SK-N-SH treated with all-trans-retinoic acid at 6 μM for 48 hours (cell line): ENCODE data around the gene TAS2R39.

Source experiments
- ATAC-seq: fragments of 200-7000 bp; cut with Tn5 transposase; 3 replicates; pipeline ENCODE4 v1.9.1; 2020; ENCODE audit warnings: mild to moderate bottlenecking, moderate library complexity
- ARNTL ChIP-seq: fragments of 450-650 bp; formaldehyde crosslinking; IDR thresholded peaks from 2 replicates; pipeline ENCODE4 v1.5.0; 2020; ENCODE audit warnings: low read depth, mild to moderate bottlenecking, moderate library complexity, borderline replicate concordance
- BACH2 ChIP-seq: fragments of 250-450 bp; sonication (Bioruptor Pico); IDR thresholded peaks from 2 replicates; pipeline ENCODE4 v1.9.0; 2021; ENCODE audit warnings: mild to moderate bottlenecking, borderline replicate concordance
- ESRRG ChIP-seq: fragments of 250-450 bp; sonication (Bioruptor Pico); IDR thresholded peaks from 2 replicates; pipeline ENCODE4 v1.6.1; 2021; ENCODE audit warnings: mild to moderate bottlenecking
- GLIS3 ChIP-seq: fragments of 250-450 bp; sonication (Bioruptor Pico); IDR thresholded peaks from 2 replicates; pipeline ENCODE4 v1.5.0; 2020; ENCODE audit warnings: mild to moderate bottlenecking, moderate library complexity
- ISL1 ChIP-seq: fragments of 250-450 bp; sonication (Bioruptor Pico); IDR thresholded peaks from 2 replicates; pipeline ENCODE4 v2.1.2; 2022; ENCODE audit warnings: mild to moderate bottlenecking, moderate library complexity
- OSR1 ChIP-seq: fragments of 250-450 bp; sonication (Bioruptor Pico); IDR thresholded peaks from 2 replicates; pipeline ENCODE4 v1.8.0; 2022; ENCODE audit warnings: moderate library complexity, mild to moderate bottlenecking, inconsistent platforms
- PPARA ChIP-seq: fragments of 250-450 bp; sonication (Bioruptor Pico); IDR thresholded peaks from 2 replicates; pipeline ENCODE4 v1.5.0; 2020; ENCODE audit warnings: mild to moderate bottlenecking, borderline replicate concordance
- SNAI2 ChIP-seq: fragments of 250-450 bp; sonication (Bioruptor Pico); IDR thresholded peaks from 2 replicates; pipeline ENCODE4 v1.5.0; 2020; ENCODE audit warnings: mild to moderate bottlenecking, moderate library complexity
- ZC3H10 ChIP-seq: fragments of 250-450 bp; sonication (Bioruptor Pico); IDR thresholded peaks from 2 replicates; pipeline ENCODE4 v1.5.1; 2021; ENCODE audit warnings: mild to moderate bottlenecking, moderate library complexity
- ZFP3 ChIP-seq: fragments of 250-450 bp; sonication (Bioruptor Pico); IDR thresholded peaks from 2 replicates; pipeline ENCODE4 v1.5.0; 2020; ENCODE audit warnings: mild to moderate bottlenecking, moderate library complexity
- ZFP30 ChIP-seq: fragments of 450-650 bp; formaldehyde crosslinking; IDR thresholded peaks from 2 replicates; pipeline ENCODE4 v1.5.0; 2022; ENCODE audit warnings: mild to moderate bottlenecking, moderate library complexity
- ZNF565 ChIP-seq: fragments of 450-650 bp; formaldehyde crosslinking; conservative IDR thresholded peaks from 2 replicates; pipeline ENCODE4 v1.5.0; 2020; ENCODE audit warnings: low read depth, mild to moderate bottlenecking, moderate library complexity
- ZNF70 ChIP-seq: fragments of 450-650 bp; formaldehyde crosslinking; IDR thresholded peaks from 2 replicates; pipeline ENCODE4 v1.5.0; 2020; ENCODE audit warnings: mild to moderate bottlenecking, moderate library complexity
- ZNF8 ChIP-seq: fragments of 450-650 bp; formaldehyde crosslinking; IDR thresholded peaks from 2 replicates; pipeline ENCODE4 v1.5.0; 2020; ENCODE audit warnings: mild to moderate bottlenecking, moderate library complexity
- TF ChIP-seq, protein P1 (sequence below): fragments of 250-450 bp; sonication (Bioruptor Pico); IDR thresholded peaks from 2 replicates; pipeline ENCODE4 v1.5.1; 2020; ENCODE audit warnings: low read depth, mild to moderate bottlenecking, moderate library complexity
- TF ChIP-seq, protein P2 (sequence below): fragments of 250-450 bp; sonication (Bioruptor Pico); IDR thresholded peaks from 2 replicates; pipeline ENCODE4 v1.5.1; 2021; ENCODE audit warnings: mild to moderate bottlenecking, moderate library complexity
- TF ChIP-seq, protein P3 (sequence below): fragments of 250-450 bp; sonication (Bioruptor Pico); IDR thresholded peaks from 2 replicates; pipeline ENCODE4 v1.5.0; 2020; ENCODE audit warnings: mild to moderate bottlenecking, moderate library complexity
- TF ChIP-seq, protein P4 (sequence below): fragments of 250-450 bp; sonication (Bioruptor Pico); IDR thresholded peaks from 2 replicates; pipeline ENCODE4 v1.8.0; 2020; ENCODE audit warnings: mild to moderate bottlenecking, moderate library complexity, borderline replicate concordance

Gene TAS2R39

DNA sequence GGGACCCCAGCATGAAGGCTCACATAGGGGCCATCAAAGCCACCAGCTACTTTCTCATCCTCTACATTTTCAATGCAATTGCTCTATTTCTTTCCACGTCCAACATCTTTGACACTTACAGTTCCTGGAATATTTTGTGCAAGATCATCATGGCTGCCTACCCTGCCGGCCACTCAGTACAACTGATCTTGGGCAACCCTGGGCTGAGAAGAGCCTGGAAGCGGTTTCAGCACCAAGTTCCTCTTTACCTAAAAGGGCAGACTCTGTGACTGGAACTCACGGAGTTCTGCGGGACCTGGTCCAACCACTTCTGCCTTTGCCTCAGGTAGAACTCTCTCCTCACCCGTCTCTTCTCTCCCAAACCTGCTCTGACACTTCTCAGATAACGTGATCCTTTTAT, 39.6 kb downstream of the TAS2R39 start:
- no peak for ATAC-seq
- TF ChIP-seq, protein P1, sequence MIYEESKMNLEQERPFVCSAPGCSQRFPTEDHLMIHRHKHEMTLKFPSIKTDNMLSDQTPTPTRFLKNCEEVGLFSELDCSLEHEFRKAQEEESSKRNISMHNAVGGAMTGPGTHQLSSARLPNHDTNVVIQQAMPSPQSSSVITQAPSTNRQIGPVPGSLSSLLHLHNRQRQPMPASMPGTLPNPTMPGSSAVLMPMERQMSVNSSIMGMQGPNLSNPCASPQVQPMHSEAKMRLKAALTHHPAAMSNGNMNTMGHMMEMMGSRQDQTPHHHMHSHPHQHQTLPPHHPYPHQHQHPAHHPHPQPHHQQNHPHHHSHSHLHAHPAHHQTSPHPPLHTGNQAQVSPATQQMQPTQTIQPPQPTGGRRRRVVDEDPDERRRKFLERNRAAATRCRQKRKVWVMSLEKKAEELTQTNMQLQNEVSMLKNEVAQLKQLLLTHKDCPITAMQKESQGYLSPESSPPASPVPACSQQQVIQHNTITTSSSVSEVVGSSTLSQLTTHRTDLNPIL (CRISPR knock-in tag): no peak
- TF ChIP-seq ESRRG (CRISPR knock-in tag): no peak
- TF ChIP-seq, all 23 proteins: peak for 0

DNA sequence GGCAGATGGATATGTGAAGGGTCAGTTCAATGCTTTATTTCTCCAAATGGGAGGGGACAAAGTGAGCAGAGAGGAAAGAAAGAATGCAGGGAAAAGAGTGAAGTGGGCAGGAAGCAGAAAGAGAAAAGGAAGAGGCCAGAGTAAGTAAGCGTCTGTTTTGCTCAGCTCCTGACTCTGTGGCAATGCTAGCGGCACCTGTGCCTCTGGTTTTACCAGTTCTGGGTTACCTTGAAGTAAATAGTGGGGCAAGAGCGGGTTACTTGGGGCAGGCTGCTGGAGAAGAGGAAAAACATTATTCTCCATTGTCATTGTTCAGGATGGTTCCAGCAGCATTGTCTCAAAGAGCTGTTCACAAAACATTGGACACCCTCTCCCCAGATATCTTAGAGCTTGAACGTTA, 40.6 kb downstream of the TAS2R39 start:
- TF ChIP-seq BACH2 (CRISPR knock-in tag) (no peak), GLIS3 (no peak), OSR1 (CRISPR knock-in tag) (no peak), ZNF70 (CRISPR knock-in tag) (no peak), ESRRG (CRISPR knock-in tag) (no peak)
- TF ChIP-seq, protein P2, sequence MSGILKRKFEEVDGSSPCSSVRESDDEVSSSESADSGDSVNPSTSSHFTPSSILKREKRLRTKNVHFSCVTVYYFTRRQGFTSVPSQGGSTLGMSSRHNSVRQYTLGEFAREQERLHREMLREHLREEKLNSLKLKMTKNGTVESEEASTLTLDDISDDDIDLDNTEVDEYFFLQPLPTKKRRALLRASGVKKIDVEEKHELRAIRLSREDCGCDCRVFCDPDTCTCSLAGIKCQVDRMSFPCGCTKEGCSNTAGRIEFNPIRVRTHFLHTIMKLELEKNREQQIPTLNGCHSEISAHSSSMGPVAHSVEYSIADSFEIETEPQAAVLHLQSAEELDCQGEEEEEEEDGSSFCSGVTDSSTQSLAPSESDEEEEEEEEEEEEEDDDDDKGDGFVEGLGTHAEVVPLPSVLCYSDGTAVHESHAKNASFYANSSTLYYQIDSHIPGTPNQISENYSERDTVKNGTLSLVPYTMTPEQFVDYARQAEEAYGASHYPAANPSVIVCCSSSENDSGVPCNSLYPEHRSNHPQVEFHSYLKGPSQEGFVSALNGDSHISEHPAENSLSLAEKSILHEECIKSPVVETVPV (CRISPR knock-in tag): no peak
- TF ChIP-seq, protein P3, sequence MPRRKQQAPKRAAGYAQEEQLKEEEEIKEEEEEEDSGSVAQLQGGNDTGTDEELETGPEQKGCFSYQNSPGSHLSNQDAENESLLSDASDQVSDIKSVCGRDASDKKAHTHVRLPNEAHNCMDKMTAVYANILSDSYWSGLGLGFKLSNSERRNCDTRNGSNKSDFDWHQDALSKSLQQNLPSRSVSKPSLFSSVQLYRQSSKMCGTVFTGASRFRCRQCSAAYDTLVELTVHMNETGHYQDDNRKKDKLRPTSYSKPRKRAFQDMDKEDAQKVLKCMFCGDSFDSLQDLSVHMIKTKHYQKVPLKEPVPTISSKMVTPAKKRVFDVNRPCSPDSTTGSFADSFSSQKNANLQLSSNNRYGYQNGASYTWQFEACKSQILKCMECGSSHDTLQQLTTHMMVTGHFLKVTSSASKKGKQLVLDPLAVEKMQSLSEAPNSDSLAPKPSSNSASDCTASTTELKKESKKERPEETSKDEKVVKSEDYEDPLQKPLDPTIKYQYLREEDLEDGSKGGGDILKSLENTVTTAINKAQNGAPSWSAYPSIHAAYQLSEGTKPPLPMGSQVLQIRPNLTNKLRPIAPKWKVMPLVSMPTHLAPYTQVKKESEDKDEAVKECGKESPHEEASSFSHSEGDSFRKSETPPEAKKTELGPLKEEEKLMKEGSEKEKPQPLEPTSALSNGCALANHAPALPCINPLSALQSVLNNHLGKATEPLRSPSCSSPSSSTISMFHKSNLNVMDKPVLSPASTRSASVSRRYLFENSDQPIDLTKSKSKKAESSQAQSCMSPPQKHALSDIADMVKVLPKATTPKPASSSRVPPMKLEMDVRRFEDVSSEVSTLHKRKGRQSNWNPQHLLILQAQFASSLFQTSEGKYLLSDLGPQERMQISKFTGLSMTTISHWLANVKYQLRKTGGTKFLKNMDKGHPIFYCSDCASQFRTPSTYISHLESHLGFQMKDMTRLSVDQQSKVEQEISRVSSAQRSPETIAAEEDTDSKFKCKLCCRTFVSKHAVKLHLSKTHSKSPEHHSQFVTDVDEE (CRISPR knock-in tag): no peak
- TF ChIP-seq, all 23 proteins: peak for 0
- ATAC-seq: no peak

DNA sequence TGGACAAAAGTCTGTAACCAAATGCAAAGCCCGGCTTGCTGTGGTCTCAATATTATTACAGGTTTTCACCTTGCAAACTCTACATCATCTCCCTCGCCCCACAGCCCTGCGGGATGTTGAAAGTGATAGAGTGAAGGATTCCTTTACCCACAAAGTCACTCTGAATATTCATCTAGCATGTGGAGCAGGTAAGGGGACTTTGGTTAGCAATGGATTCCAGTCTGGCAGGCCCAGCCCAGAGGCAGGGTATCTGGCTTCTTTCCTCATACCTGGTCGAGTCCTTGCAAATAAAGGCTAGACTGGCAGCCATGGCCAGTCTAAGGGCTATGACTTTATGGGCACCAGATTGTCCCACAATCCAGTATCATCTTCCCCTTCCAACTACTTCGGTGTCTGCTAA, 41.8 kb downstream of the TAS2R39 start:
- no peak for ATAC-seq
- TF ChIP-seq, protein P3 (CRISPR knock-in tag): no peak
- no peak for TF ChIP-seq PPARA (CRISPR knock-in tag)
- TF ChIP-seq ZFP3 (CRISPR knock-in tag): no peak
- TF ChIP-seq ISL1 (CRISPR knock-in tag): no peak
- TF ChIP-seq, protein P2 (CRISPR knock-in tag): no peak
- TF ChIP-seq, protein P1 (CRISPR knock-in tag): no peak
- TF ChIP-seq ZNF565: no peak
- no peak for TF ChIP-seq ZNF70 (CRISPR knock-in tag)
- no peak for TF ChIP-seq ZNF8 (CRISPR knock-in tag)
- no peak for TF ChIP-seq SNAI2 (CRISPR knock-in tag)
- TF ChIP-seq ARNTL (CRISPR knock-in tag): no peak
- TF ChIP-seq OSR1 (CRISPR knock-in tag): no peak
- TF ChIP-seq BACH2 (CRISPR knock-in tag): no peak
- no peak for TF ChIP-seq ZC3H10 (CRISPR knock-in tag)
- TF ChIP-seq ZFP30 (CRISPR knock-in tag): no peak
- TF ChIP-seq, protein P4, sequence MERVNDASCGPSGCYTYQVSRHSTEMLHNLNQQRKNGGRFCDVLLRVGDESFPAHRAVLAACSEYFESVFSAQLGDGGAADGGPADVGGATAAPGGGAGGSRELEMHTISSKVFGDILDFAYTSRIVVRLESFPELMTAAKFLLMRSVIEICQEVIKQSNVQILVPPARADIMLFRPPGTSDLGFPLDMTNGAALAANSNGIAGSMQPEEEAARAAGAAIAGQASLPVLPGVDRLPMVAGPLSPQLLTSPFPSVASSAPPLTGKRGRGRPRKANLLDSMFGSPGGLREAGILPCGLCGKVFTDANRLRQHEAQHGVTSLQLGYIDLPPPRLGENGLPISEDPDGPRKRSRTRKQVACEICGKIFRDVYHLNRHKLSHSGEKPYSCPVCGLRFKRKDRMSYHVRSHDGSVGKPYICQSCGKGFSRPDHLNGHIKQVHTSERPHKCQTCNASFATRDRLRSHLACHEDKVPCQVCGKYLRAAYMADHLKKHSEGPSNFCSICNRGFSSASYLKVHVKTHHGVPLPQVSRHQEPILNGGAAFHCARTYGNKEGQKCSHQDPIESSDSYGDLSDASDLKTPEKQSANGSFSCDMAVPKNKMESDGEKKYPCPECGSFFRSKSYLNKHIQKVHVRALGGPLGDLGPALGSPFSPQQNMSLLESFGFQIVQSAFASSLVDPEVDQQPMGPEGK: no peak
- no peak for TF ChIP-seq ESRRG (CRISPR knock-in tag)
- no peak for TF ChIP-seq GLIS3
